K562 (cell line): Measurements from ENCODE around the gene CENPB. TPM values are rescaled to one million over a fixed set of nuclear protein-coding genes. Genes with fewer than 3 reads are reported as not detected.

Experiments used
- ARHGAP35 ChIP-seq: fragments of 450-650 bp; IDR thresholded peaks from 2 replicates; pipeline ENCODE4 v1.6.1; 2018; ENCODE audit not compliant: partially characterized antibody
- ARNT ChIP-seq, 2 experiments: fragments of 450-650 bp; IDR thresholded peaks; 2 replicates each; pipeline ENCODE4 v1.6.1; 2016; ENCODE audit warnings: mild to moderate bottlenecking in 1 of 2
- FOXK1 ChIP-seq: sonication (generic); formaldehyde crosslinking; IDR thresholded peaks from 2 replicates; pipeline ENCODE4 v1.8.0; 2022; ENCODE audit warnings: missing genetic modification reagents, mild to moderate bottlenecking, borderline replicate concordance
- NR3C1 ChIP-seq: sonication (generic); formaldehyde crosslinking; IDR thresholded peaks from 2 replicates; pipeline ENCODE4 v1.8.1; 2022; ENCODE audit warnings: missing genetic modification reagents
- PHF8 ChIP-seq: fragments of 200-600 bp; sonication (generic); IDR thresholded peaks from 2 replicates; pipeline ENCODE4 v1.6.1; 2012; ENCODE audit warnings: mixed run types, mild to moderate bottlenecking, inconsistent platforms, low read length, moderate library complexity, borderline replicate concordance
- RHOXF2B ChIP-seq: fragments of 250-450 bp; sonication (Bioruptor Pico); conservative IDR thresholded peaks from 2 replicates; pipeline ENCODE4 v1.5.1; 2021
- SMARCC2 ChIP-seq: fragments of 450-650 bp; IDR thresholded peaks from 2 replicates; pipeline ENCODE4 v1.6.1; 2017; ENCODE audit warnings: antibody characterized with exemption, moderate library complexity, mild to moderate bottlenecking, low read depth
- SRSF9 ChIP-seq: fragments of 200-400 bp; formaldehyde crosslinking; IDR thresholded peaks from 2 replicates; pipeline ENCODE4 v1.6.1; 2017; ENCODE audit warnings: low read depth, low read length, borderline replicate concordance
- TBL1XR1 ChIP-seq, 2 experiments: IDR thresholded peaks; 2 replicates each; pipeline ENCODE4 v1.6.1; 2012; ENCODE audit warnings: improper control_type of control experiment in 2 of 2, low read length in 2 of 2, mild to moderate bottlenecking in 1 of 2
- ZBTB17 ChIP-seq: fragments of 450-650 bp; formaldehyde crosslinking; IDR thresholded peaks from 2 replicates; pipeline ENCODE4 v1.4.0; 2020; ENCODE audit warnings: mild to moderate bottlenecking
- polyA plus RNA-seq, 8 experiments: library from polyadenylated mRNA; depleted of rRNA in 4 of 8; stranded (reverse) in 5 of 8; unstranded in 3 of 8; fragments of >200 nt; fragmentation: Nextera tagmentation in 2 of 8; fragmentation: Illumina TruSeq in 1 of 8; extraction: Ambion mirVana in 2 of 8; extraction: Trizol in 1 of 8; gene quantifications; 2 replicates each; pipeline versions ENCODE4 v1.2.1 to v1.2.3, GENCODE V29; 2011 to 2014; ENCODE audit warnings: inconsistent platforms in 1 of 8, missing spikeins in 1 of 8
- total RNA-seq, 7 experiments: library from RNA; depleted of rRNA in 6 of 7; stranded (reverse); fragments of >200 nt in 6 of 7; fragmentation: Illumina TruSeq in 2 of 7; extraction: Trizol in 2 of 7; gene quantifications; 2 replicates each; pipeline versions ENCODE4 v1.2.1 to v1.2.3, GENCODE V29; 2011 to 2021; ENCODE audit warnings: low replicate concordance in 1 of 7
- TF ChIP-seq, protein P1 (sequence below): fragments of 250-450 bp; sonication (Bioruptor Pico); IDR thresholded peaks from 2 replicates; pipeline ENCODE4 v1.5.1; 2021; ENCODE audit warnings: mild to moderate bottlenecking
- TF ChIP-seq, protein P2 (sequence below): sonication (generic); formaldehyde crosslinking; IDR thresholded peaks from 2 replicates; pipeline ENCODE4 v1.8.0; 2023; ENCODE audit warnings: mild to moderate bottlenecking, missing genetic modification reagents
- TF ChIP-seq, protein P3 (sequence below): fragments of 200-800 bp; sonication (Bioruptor generic); IDR thresholded peaks from 2 replicates; pipeline ENCODE4 v1.6.1; 2016; ENCODE audit warnings: missing genetic modification characterization, missing compliant biosample characterization

The CENPB gene
- total and polyA plus RNA-seq, 9 of the 15 experiments (the other 6 are each of a cell fraction or from before 2014, with no cell fraction given) = 0.17 to 70.8 (median 24.9) TPM

DNA sequence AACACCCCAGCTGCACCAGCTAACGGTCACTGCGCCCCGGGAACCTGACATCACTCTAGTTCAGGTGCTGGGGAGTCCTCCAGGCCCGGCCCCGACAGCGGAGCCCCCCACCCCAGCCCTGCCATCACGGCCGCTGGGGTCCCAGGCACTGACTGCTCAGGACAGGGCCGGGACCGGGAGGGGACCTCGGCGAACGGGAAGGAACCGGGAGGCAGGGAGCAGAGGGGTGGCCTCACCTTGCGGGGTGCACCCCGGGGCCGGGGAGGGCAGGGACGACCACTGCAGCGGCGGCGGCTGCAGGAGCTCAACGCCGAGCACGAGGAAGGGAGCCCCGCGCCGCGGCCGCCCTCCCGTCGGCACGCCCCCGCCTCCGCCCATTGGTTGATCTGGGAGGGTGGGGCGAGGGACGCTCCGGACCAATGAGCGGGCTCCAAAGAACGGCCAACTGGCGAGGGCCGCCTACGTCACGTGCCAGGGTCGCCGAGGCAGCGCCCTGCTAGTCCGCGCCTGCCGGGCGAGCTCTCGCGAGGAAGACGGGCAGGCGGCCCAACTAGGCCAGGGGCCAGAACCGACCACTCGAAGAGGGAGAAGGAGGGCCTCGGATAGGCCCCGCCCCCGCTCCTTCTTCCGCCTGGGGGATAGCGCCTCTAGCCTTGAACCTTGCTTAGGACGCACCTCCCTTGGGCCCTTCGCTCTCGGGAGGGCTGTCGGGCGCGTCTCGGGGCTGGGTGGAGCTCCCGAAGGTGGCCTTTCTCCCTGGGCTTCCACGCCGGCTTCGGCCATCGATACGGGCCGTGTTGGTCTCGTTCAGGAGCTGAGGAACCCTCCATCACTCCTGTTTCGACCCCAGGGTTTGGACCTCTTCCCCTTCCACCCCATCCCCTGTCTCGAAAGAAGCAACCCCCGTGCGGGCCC lies 18.9 kb downstream of the CENPB start, which contains the start of gene ADISSP (continued):
- TF ChIP-seq SMARCC2 (no peak), PHF8 (peak; percentile 74; the same call in 1 of the 2 replicates), TBL1XR1 (IDR thresholded peaks at IDR 0.05; ENCODE audit: low read length in 2 of 2) (no peak), RHOXF2B (CRISPR knock-in tag) (no peak), ARHGAP35 (no peak), ARNT (IDR thresholded peaks at IDR 0.05) (no peak), ZBTB17 (CRISPR knock-in tag) (no peak), SRSF9 (no peak), NR3C1 (CRISPR knock-in tag) (0 out of 2 replicates have a peak, but pooled peaks have one; percentile 62), FOXK1 (CRISPR knock-in tag) (0 out of 2 replicates have a peak, but pooled peaks have one; percentile 20)
- TF ChIP-seq, protein P1, sequence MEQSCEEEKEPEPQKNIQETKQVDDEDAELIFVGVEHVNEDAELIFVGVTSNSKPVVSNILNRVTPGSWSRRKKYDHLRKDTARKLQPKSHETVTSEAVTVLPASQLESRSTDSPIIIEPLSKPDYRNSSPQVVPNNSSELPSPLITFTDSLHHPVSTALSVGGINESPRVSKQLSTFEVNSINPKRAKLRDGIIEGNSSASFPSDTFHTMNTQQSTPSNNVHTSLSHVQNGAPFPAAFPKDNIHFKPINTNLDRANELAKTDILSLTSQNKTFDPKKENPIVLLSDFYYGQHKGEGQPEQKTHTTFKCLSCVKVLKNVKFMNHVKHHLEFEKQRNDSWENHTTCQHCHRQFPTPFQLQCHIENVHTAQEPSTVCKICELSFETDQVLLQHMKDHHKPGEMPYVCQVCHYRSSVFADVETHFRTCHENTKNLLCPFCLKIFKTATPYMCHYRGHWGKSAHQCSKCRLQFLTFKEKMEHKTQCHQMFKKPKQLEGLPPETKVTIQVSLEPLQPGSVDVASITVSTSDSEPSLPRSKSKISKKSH (CRISPR knock-in tag) = no peak
- TF ChIP-seq, protein P2, sequence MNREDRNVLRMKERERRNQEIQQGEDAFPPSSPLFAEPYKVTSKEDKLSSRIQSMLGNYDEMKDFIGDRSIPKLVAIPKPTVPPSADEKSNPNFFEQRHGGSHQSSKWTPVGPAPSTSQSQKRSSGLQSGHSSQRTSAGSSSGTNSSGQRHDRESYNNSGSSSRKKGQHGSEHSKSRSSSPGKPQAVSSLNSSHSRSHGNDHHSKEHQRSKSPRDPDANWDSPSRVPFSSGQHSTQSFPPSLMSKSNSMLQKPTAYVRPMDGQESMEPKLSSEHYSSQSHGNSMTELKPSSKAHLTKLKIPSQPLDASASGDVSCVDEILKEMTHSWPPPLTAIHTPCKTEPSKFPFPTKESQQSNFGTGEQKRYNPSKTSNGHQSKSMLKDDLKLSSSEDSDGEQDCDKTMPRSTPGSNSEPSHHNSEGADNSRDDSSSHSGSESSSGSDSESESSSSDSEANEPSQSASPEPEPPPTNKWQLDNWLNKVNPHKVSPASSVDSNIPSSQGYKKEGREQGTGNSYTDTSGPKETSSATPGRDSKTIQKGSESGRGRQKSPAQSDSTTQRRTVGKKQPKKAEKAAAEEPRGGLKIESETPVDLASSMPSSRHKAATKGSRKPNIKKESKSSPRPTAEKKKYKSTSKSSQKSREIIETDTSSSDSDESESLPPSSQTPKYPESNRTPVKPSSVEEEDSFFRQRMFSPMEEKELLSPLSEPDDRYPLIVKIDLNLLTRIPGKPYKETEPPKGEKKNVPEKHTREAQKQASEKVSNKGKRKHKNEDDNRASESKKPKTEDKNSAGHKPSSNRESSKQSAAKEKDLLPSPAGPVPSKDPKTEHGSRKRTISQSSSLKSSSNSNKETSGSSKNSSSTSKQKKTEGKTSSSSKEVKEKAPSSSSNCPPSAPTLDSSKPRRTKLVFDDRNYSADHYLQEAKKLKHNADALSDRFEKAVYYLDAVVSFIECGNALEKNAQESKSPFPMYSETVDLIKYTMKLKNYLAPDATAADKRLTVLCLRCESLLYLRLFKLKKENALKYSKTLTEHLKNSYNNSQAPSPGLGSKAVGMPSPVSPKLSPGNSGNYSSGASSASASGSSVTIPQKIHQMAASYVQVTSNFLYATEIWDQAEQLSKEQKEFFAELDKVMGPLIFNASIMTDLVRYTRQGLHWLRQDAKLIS = no peak; the same call in 1 of the 2 replicates
- TF ChIP-seq, protein P3, sequence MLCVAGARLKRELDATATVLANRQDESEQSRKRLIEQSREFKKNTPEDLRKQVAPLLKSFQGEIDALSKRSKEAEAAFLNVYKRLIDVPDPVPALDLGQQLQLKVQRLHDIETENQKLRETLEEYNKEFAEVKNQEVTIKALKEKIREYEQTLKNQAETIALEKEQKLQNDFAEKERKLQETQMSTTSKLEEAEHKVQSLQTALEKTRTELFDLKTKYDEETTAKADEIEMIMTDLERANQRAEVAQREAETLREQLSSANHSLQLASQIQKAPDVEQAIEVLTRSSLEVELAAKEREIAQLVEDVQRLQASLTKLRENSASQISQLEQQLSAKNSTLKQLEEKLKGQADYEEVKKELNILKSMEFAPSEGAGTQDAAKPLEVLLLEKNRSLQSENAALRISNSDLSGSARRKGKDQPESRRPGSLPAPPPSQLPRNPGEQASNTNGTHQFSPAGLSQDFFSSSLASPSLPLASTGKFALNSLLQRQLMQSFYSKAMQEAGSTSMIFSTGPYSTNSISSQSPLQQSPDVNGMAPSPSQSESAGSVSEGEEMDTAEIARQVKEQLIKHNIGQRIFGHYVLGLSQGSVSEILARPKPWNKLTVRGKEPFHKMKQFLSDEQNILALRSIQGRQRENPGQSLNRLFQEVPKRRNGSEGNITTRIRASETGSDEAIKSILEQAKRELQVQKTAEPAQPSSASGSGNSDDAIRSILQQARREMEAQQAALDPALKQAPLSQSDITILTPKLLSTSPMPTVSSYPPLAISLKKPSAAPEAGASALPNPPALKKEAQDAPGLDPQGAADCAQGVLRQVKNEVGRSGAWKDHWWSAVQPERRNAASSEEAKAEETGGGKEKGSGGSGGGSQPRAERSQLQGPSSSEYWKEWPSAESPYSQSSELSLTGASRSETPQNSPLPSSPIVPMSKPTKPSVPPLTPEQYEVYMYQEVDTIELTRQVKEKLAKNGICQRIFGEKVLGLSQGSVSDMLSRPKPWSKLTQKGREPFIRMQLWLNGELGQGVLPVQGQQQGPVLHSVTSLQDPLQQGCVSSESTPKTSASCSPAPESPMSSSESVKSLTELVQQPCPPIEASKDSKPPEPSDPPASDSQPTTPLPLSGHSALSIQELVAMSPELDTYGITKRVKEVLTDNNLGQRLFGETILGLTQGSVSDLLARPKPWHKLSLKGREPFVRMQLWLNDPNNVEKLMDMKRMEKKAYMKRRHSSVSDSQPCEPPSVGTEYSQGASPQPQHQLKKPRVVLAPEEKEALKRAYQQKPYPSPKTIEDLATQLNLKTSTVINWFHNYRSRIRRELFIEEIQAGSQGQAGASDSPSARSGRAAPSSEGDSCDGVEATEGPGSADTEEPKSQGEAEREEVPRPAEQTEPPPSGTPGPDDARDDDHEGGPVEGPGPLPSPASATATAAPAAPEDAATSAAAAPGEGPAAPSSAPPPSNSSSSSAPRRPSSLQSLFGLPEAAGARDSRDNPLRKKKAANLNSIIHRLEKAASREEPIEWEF = no peak
